ENCODE results near the gene PKNOX2. TPM values are rescaled to one million over a fixed set of nuclear protein-coding genes. Genes with fewer than 3 reads are reported as not detected.

The PKNOX2 gene
- total RNA-seq, 1 donor from 2014 or later = 21.5 TPM

DNA sequence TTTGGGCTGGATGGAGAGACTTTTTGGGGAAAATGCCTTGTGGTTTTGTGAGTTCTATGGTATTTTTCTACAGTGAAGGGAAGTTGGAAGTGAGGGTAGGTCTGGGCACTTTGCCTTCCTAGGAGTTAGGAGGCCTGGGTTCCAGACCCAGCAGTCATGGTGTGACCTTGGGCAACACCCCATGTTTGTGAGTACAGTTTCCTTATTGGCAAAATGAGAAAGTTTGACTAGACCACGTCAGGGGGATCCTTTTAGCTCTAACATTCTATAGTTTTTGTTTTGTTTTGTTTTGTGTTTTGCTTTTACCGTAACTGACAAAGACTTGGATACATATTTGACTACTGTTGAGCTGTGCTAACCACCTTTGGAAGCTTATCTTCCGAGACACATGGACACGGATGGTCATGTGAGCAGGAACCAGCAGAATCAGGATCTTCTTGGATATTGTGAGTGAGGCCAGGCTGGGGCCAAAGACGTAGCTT is 109.0 kb downstream of the PKNOX2 start:
- Mint-ChIP-seq H3K9me3 (no peaks in the 10 kb centered on the region), H3K27me3 (ENCODE audit: low read depth) (peaks cover 2% of the 10 kb centered on the region), H3K4me3 (no peak overlapping the region), H3K27ac (ENCODE audit: unreplicated experiment) (no peak overlapping the region), H3K4me1 (peaks cover 45% of the 10 kb centered on the region), H3K36me3 (ENCODE audit: low read depth) (peaks cover 1% of the 10 kb centered on the region)
- DNase-seq (ENCODE audit: low read depth, low spot score) = no peak
- TF ChIP-seq, protein P1, sequence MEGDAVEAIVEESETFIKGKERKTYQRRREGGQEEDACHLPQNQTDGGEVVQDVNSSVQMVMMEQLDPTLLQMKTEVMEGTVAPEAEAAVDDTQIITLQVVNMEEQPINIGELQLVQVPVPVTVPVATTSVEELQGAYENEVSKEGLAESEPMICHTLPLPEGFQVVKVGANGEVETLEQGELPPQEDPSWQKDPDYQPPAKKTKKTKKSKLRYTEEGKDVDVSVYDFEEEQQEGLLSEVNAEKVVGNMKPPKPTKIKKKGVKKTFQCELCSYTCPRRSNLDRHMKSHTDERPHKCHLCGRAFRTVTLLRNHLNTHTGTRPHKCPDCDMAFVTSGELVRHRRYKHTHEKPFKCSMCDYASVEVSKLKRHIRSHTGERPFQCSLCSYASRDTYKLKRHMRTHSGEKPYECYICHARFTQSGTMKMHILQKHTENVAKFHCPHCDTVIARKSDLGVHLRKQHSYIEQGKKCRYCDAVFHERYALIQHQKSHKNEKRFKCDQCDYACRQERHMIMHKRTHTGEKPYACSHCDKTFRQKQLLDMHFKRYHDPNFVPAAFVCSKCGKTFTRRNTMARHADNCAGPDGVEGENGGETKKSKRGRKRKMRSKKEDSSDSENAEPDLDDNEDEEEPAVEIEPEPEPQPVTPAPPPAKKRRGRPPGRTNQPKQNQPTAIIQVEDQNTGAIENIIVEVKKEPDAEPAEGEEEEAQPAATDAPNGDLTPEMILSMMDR (conservative IDR thresholded peaks at IDR 0.05) = no peak

DNA sequence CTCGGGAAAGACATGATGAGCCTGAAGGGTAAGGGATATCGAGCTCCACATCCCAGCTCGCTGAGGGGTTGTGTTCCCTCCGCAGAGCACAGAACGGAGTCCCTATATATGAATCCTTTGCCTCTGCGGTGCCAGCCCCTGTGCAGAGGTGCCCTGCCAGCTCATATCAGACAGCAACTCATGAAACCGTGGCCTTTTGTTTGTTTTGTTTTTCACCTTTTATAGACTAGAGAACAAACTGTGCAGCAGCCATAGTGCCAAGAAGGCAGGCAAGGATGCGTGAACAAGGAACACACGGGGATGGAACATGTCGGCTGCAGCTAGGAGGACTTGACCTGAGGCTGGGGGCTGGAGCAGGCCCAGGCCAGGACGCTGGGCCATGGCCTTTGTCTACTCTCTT is 109.8 kb downstream of the PKNOX2 start:
- Mint-ChIP-seq H3K9me3 (no peaks in the 10 kb centered on the region), H3K27ac (ENCODE audit: unreplicated experiment) (no peak overlapping the region), H3K27me3 (ENCODE audit: low read depth) (peaks cover 2% of the 10 kb centered on the region), H3K4me1 (peaks cover 39% of the 10 kb centered on the region), H3K4me3 (no peak overlapping the region), H3K36me3 (ENCODE audit: low read depth) (no peaks in the 10 kb centered on the region)
- no peak for DNase-seq (ENCODE audit: low read depth, low spot score)
- TF ChIP-seq, protein P1 (conservative IDR thresholded peaks at IDR 0.05) = no peak

DNA sequence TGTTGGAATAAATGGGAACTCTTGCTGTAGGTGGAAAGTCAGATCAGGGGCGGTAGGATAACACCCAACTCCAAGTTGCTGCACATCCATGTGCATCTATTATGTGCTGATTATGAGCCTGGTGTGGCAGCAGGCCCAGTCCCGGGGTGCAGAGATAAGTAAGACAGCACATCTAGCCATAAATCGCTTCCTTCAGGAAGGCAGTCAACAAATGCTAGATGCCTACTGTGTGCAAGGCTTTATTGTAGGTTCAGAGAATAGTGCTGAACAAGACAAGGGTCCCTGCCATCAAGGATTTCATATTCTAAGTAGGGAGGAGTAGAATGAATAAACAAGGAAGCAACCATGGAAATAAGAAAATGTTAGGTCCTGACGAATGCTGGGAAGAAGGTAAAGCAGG is 110.2 kb downstream of the PKNOX2 start:
- H3K9me3 Mint-ChIP-seq = no peaks in the 10 kb centered on the region
- TF ChIP-seq, protein P1 (conservative IDR thresholded peaks at IDR 0.05) = no peak
- H3K4me3 Mint-ChIP-seq = no peak overlapping the region
- peaks cover 2% of the 10 kb centered on the region for H3K27me3 Mint-ChIP-seq (ENCODE audit: low read depth)
- no peak for DNase-seq (ENCODE audit: low read depth, low spot score)
- H3K36me3 Mint-ChIP-seq (ENCODE audit: low read depth) = no peaks in the 10 kb centered on the region
- peaks cover 36% of the 10 kb centered on the region for H3K4me1 Mint-ChIP-seq
- H3K27ac Mint-ChIP-seq (ENCODE audit: unreplicated experiment) = no peak overlapping the region

DNA sequence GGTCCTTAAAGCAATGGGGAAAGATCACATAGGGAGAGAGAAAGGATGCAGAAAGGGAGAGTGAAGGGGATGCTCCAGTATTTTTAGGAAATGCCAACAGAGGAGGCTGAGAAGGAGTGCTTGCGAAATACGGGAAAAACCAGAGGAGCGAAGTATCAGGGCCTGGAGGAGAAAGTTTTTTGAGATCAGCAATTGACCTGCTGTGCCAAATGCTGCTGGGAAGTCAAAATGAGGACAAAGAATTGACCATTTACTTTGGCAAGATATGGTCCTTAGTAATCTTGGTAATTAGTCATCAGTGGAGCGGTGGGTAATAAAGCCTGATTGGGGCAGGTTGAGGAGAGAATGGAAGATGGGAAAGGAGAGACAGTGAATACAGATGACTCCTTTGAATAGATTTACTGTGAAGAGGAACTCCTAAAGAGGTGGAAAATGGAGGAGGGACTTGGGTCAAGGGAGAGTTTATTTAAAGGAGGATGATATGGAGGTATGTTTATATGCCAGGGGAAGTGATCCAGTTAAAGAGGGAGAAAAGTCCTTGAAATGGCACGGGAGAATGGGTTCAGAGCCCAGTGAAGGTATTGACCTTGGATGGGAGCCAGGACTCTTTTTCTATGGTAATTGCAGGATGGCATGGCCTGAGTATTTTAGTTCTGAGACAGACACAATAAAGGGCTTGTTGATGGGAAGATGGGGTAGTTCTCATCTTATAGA is 111.5 kb downstream of the PKNOX2 start:
- Mint-ChIP-seq H3K27me3 (ENCODE audit: low read depth) (peaks cover 2% of the 10 kb centered on the region), H3K36me3 (ENCODE audit: low read depth) (no peaks in the 10 kb centered on the region), H3K4me1 (peaks cover 26% of the 10 kb centered on the region), H3K4me3 (no peak overlapping the region), H3K27ac (ENCODE audit: unreplicated experiment) (no peak overlapping the region), H3K9me3 (no peaks in the 10 kb centered on the region)
- TF ChIP-seq, protein P1 (conservative IDR thresholded peaks at IDR 0.05) = no peak
- no peak for DNase-seq (ENCODE audit: low read depth, low spot score)

DNA sequence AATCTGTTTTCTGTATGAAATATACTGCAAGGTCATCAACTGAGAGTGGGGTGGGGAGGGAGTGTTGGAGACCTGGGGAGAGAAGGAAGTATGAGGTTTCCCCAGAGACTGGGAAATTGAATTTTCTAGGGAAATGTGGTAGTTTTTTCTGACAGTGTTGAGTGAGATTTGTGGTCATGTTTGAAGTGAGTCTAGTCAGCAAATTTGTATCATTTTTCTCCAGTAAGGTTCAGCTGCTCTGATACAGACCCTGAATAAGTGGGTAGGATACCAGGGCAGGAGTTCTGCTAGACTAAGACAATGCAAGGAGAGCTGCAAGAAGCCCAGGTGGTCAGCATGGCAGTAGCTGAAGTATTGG is 112.0 kb downstream of the PKNOX2 start:
- TF ChIP-seq, protein P1 (conservative IDR thresholded peaks at IDR 0.05) = no peak
- H3K27me3 Mint-ChIP-seq (ENCODE audit: low read depth) = peaks cover 2% of the 10 kb centered on the region
- no peaks in the 10 kb centered on the region for H3K9me3 Mint-ChIP-seq
- H3K4me1 Mint-ChIP-seq = peaks cover 26% of the 10 kb centered on the region
- H3K27ac Mint-ChIP-seq (ENCODE audit: unreplicated experiment) = no peak overlapping the region
- no peak overlapping the region for H3K4me3 Mint-ChIP-seq
- DNase-seq (ENCODE audit: low read depth, low spot score) = no peak
- no peaks in the 10 kb centered on the region for H3K36me3 Mint-ChIP-seq (ENCODE audit: low read depth)
